GOT3 (cell line): ENCODE results near the gene SPECC1.
"Not testable (repeated sequence)": the region's sequence is repeated elsewhere in the genome, so short reads cannot be mapped to it uniquely, and the experiment has no call there.

Source experiments
- DNase-seq: peaks from one replicate; lab custom pipeline; 2025; ENCODE audit warnings: mixed read lengths; lab: John Stamatoyannopoulos, UW

The SPECC1 gene

GRCh38 chr17:20010936-20011335 is 1.8 kb downstream of the SPECC1 start:
- DNase-seq = no peak

GRCh38 chr17:20012017-20012536 is 2.9 kb downstream of the SPECC1 start:
- DNase-seq = no peak

GRCh38 chr17:20016475-20016992 is 7.4 kb downstream of the SPECC1 start:
- not testable (repeated sequence) for DNase-seq

DNA sequence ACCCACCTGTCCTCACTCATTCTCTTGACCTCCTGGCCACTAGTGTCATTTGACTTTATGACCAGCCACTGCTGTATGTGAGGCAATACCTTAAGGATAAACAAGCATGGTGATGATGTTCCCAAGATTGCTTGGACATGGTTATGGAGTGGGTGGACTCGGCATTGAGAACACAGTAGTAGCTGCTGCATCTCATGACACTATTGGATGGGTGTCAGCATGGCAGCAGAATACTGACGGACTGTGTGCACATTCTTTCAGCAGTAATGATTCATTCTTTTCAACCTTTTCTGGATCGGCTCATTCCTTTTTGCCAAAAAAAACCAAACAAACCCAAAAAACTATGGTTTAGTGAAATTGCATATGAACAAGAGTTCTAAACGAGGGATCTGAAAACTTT is 13.5 kb downstream of the SPECC1 start:
- DNase-seq = no peak

- DNase-seq = no peak
Measured at GRCh38 chr17:20026960-20027359, 17.8 kb downstream of the SPECC1 start.

DNA sequence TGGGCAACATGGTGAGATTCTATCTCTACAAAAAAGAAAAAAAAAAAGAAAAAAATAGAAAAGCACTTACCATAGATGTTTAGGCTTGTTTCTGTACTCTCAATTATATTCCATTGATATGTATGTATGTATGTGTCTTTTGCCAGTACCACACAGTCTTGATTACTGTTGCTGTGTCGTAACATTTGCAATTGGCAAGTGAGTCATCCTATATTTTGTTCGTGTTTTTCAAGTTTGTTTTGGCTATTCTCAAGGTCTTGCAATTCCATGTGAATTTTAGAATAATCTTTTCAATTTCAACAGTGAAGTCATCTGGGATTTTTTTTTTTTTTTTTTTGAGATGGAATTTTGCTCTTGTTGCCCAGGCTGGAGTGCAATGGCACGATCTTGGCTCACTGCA is 19.3 kb downstream of the SPECC1 start:
- no peak for DNase-seq

- no peak for DNase-seq
Measured at GRCh38 chr17:20032636-20033035, 23.5 kb downstream of the SPECC1 start.

DNA sequence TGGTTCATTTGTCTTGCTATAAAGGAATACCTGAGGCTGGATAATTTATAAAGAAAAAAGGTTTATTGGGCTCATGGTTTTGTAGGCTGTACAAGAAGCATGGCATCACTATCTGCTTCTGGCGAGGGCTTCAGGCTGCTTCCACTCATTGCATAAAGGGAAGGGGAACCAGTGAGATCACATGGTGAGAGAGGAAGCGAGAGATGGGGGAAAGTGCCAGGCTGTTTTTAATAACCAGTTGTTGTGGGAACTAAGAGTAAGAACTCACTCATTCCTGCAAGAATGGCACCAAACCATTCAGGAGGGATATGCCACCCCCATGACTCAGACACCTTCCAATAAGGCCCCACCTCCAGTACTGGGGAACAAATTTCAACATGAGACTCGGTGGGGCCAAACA is 24.3 kb downstream of the SPECC1 start:
- DNase-seq = no peak

DNA sequence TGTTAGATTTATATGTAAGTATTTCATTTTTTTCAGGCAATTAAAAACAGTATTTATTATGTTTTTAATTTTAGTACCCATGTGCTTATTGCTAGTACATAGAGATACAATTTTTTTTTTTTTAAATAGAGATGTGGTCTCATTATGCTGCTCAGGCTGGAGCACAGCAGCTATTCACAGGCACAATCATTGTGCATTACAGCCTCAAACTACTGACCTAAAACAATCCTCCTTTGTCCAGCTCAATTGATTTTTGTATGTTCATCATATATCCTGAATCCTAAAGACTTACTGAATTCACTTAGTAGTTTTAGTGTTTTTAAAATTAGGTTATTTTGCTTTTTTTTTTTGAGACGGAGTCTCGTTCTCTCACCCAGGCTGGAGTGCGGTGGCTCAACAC is 26.3 kb downstream of the SPECC1 start:
- no peak for DNase-seq

DNA sequence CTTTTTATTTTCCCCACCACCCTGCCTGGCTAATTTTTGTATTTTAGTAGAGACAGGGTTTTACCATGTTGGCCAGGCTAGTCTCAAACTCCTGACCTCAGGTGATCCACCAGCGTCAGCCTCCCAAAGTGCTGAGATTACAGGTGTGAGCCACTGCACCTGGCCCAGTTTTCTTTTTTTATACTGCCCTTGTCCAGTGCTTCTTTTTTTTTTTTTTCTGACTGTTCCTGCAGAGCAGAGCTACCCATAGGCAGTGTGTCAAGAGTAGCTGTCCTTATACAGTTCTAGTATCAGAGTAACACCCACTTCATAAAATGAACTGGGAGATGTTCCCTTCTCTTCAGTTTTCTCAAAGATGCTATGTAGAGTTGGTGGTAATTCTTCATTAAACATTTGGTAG is 28.1 kb downstream of the SPECC1 start:
- DNase-seq = not testable (repeated sequence)

DNA sequence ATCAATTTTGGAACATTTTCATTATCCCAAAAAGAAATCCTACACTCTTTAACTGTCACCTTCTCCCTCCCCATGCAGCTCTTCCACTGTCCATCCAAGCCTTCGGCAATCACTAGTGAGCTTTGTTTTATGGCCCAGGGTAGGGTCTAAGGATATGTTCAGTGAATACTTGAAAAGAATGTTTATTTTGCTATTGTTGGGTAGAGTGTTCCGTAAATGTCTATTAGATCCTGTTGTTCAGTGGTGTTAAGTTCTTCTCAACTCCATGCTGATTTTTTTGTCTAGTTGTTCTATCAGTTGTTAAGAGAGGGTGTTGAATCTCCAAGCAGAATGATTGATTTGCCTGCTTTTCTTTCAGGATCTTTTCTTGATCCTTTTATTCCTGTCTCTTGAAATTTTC is 29.9 kb downstream of the SPECC1 start:
- no peak for DNase-seq

DNA sequence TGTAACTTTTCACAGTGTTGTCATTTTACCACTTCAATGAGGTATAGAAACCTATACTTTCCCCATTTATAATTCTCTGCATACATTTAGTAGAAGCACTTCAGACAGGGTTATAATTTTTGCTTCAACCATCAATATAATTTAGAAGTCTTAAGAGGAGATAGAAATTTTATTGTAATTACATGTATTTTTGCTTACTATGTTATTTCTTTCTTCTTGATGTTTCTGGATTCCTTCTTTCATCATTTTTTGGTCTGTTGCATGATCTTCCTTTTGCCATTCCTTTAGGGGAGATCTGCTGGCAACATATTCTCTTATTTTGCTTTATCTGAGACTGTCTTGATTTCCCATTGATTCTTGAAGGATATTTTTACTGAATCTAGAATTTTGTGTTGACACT is 31.1 kb downstream of the SPECC1 start:
- DNase-seq = no peak

DNA sequence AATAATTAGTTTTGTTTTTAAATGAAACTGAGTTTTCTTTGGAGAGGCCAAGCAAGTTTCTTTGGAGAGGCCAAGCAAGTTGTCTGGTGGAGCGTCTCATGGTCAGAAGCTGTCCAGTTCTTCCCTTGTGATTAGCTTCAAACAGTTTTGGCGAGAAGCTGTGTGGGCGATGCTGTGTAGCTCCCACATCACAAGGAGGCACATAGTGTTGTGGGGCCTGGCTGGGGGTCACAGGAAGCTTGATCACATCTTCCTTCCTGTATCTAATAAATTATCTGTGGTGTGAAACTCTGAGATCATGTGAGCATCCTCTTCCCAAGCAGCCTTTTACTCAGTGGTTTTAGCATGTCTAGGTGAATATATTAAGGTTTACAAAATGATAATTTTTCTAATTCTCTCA is 33.9 kb downstream of the SPECC1 start:
- DNase-seq = no peak

DNA sequence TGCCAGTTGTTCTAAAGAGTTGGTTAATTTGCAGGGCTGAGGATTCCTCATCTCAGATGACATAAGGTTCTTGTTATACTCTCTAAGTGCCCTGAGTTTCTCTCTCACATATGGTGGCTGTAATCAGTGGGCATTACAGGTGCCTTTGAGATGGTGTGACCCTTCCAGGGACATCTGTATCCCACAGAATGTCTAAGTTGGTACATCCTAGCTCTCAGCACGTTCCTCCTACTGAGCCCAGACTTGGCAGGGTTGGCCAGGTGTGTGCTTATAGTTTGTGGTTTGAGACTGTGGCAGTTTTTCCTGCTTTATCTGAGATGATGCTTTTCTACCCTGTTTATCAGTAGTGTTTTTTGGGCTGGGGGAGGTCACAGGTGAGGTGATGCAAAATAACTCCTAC is 36.3 kb downstream of the SPECC1 start:
- no peak for DNase-seq

- no peak for DNase-seq
Measured at GRCh38 chr17:20046629-20047028, 37.5 kb downstream of the SPECC1 start.

GRCh38 chr17:20051624-20052023 is 42.5 kb downstream of the SPECC1 start:
- DNase-seq = no peak

- no peak for DNase-seq
Measured at GRCh38 chr17:20053361-20053964, 44.3 kb downstream of the SPECC1 start.

DNA sequence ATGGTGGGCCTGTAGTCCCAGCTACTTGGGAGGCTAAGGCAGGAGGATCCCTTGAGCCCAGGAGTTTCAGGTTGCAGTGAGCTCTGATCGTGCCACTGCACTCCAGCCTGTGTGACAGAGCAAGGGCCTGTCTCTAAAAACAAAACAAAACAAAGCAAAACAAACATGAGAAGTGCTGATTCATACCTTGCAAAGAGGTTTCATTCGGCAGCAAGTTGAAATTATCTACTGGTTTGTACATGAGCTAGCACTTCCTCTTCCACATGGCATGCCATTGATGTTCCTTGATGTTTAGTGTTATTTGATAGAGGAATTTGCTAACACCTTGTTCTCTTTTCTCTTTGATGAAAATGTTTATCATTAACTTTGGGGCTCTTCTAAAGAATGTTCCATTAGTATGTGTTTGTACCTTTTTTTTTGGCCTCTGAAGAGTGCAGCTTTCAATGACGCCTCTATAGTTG is 50.6 kb downstream of the SPECC1 start:
- DNase-seq = no peak

GRCh38 chr17:20063665-20064648 is 54.8 kb downstream of the SPECC1 start:
- peak; percentile 74 for DNase-seq

DNA sequence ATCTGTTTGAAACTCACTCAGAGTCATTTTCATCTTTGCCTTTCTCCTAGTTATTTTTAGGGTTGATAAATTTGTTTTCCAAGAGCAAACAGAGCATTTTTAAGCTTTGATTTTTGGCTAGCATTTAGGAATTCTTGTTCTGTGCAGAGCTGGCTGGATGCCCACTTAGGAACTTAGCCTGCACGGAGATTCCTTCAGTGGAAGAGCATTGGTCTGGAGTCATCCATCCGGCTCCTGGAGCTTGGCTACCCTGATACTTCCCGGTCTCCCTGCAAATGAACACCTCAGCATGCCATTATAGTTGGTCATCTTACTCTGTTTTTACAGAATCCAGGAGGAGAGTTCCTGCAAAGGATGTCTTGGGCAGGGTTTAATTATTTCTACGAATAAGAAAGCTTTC is 57.1 kb downstream of the SPECC1 start:
- no peak for DNase-seq

DNA sequence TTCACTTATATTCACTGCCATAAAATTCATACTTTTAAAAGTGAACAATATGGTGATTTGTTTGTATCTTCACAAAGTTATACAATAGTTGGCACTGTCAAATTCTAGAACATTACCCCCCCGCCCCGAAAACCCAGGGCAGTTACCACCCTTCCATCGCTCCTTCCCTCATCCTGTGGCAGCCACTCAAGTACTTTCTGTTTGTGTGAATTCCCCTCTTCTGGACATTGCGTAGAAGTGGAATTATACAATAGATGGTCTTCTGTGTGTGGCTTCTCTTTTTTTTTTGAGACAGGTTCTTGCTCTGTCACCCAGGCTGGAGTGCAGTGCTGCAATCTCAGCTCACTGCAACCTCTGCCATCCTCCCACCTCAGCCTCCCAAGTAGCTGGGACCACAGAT is 58.6 kb downstream of the SPECC1 start:
- no peak for DNase-seq

DNA sequence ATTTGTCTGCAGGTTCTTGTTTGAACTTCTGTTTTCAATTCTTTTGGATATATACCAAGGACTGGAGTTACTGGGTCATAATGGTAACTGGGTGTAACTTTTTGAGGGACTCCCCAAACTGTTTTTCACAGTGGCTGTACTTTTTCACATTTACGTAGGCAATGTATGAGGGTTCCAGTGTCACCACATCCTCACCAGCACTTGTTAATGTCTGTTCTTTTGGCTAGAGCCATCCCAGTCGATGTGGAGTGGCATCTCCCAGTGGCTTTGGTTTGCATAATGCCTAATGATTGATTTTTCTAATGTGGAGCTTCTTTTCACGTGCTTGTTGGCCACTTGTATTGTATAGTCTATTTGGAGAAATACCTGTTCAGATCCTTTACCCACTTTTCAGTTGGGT is 59.3 kb downstream of the SPECC1 start:
- DNase-seq = no peak
